HepG2 (cell line): ENCODE measurements around the gene ATP6V0A1. TPM values are rescaled to one million over a fixed set of nuclear protein-coding genes. Genes with fewer than 3 reads are reported as not detected.

Experiments used
- AKAP8 ChIP-seq: sonication (generic); formaldehyde crosslinking; IDR thresholded peaks from 2 replicates; pipeline ENCODE4 v1.5.1; 2020; ENCODE audit warnings: mild to moderate bottlenecking, missing genetic modification reagents
- CC2D1A ChIP-seq: sonication (generic); formaldehyde crosslinking; IDR thresholded peaks from 2 replicates; pipeline ENCODE4 v1.8.1; 2023; ENCODE audit warnings: mild to moderate bottlenecking, missing genetic modification reagents
- CCAR2 ChIP-seq: fragments of 200-400 bp; formaldehyde crosslinking; optimal IDR thresholded peaks from 2 replicates; pipeline ENCODE3; 2018; ENCODE audit warnings: low read depth, mild to moderate bottlenecking, low read length, moderate library complexity
- CEBPG ChIP-seq: IDR thresholded peaks from 2 replicates; pipeline ENCODE4 v1.6.1; 2016
- CHCHD3 ChIP-seq: sonication (generic); formaldehyde crosslinking; IDR thresholded peaks from 2 replicates; pipeline ENCODE4 v1.8.0; 2022; ENCODE audit warnings: mild to moderate bottlenecking, missing genetic modification reagents, moderate library complexity
- CHD2 ChIP-seq: IDR thresholded peaks from 2 replicates; pipeline ENCODE4 v1.6.1; 2011; ENCODE audit warnings: low read depth, low read length, improper control_type of control experiment
- CTCF ChIP-seq: sonication (generic); formaldehyde crosslinking; IDR thresholded peaks from 2 replicates; pipeline ENCODE4 v1.5.0; 2020; ENCODE audit warnings: mild to moderate bottlenecking, missing genetic modification reagents, moderate library complexity
- ELF1 ChIP-seq: sonication (generic); formaldehyde crosslinking; IDR thresholded peaks from 2 replicates; pipeline ENCODE4 v1.4.0; 2020; ENCODE audit warnings: missing genetic modification reagents
- FOSL2 ChIP-seq: sonication (generic); formaldehyde crosslinking; IDR thresholded peaks from 2 replicates; pipeline ENCODE4 v1.4.0; 2020; ENCODE audit warnings: missing genetic modification reagents
- HBP1 ChIP-seq: IDR thresholded peaks from 2 replicates; pipeline ENCODE4 v1.6.1; 2016; ENCODE audit warnings: low read depth, control low read depth
- MAFF ChIP-seq: IDR thresholded peaks from 2 replicates; pipeline ENCODE4 v1.6.1; 2011; ENCODE audit warnings: low read depth, low read length, improper control_type of control experiment
- MYC ChIP-seq: sonication (generic); formaldehyde crosslinking; IDR thresholded peaks from 2 replicates; pipeline ENCODE4 v1.9.0; 2021; ENCODE audit warnings: missing genetic modification reagents, borderline replicate concordance
- PAF1 ChIP-seq: IDR thresholded peaks from 2 replicates; pipeline ENCODE4 v1.6.1; 2016; ENCODE audit warnings: missing genetic modification reagents, missing compliant biosample characterization
- PATZ1 ChIP-seq: sonication (generic); formaldehyde crosslinking; IDR thresholded peaks from 2 replicates; pipeline ENCODE4 v1.4.0; 2020; ENCODE audit warnings: missing genetic modification reagents
- POLR2A ChIP-seq, 2 experiments: IDR thresholded peaks; 2 replicates each; pipeline ENCODE4 v1.6.1; 2011; ENCODE audit warnings: low read depth in 2 of 2, low read length in 2 of 2, mild to moderate bottlenecking in 1 of 2, moderate library complexity in 1 of 2; ENCODE audit not compliant: insufficient read depth in 1 of 2
- SIN3B ChIP-seq: fragments of 150-350 bp; IDR thresholded peaks from 2 replicates; pipeline ENCODE4 v1.6.1; 2014; ENCODE audit warnings: low read length
- SP140L ChIP-seq: sonication (generic); formaldehyde crosslinking; IDR thresholded peaks from 2 replicates; pipeline ENCODE4 v1.4.0; 2020; ENCODE audit warnings: missing genetic modification reagents, borderline replicate concordance
- SUZ12 ChIP-seq: fragments of 150-350 bp; IDR thresholded peaks from 2 replicates; pipeline ENCODE4 v1.6.1; 2014; ENCODE audit warnings: low read depth, low read length
- TAF15 ChIP-seq: fragments of 200-400 bp; formaldehyde crosslinking; IDR thresholded peaks from one replicate; pipeline ENCODE4 v1.6.1; 2018; ENCODE audit warnings: mild to moderate bottlenecking, low read depth, low read length; ENCODE audit not compliant: poor library complexity, severe bottlenecking
- ZNF280B ChIP-seq: sonication (generic); formaldehyde crosslinking; IDR thresholded peaks from 2 replicates; pipeline ENCODE4 v1.5.0; 2020; ENCODE audit warnings: missing genetic modification reagents, mild to moderate bottlenecking, borderline replicate concordance
- ZNF607 ChIP-seq: sonication (generic); formaldehyde crosslinking; IDR thresholded peaks from 2 replicates; pipeline ENCODE4 v1.5.1; 2020; ENCODE audit warnings: missing genetic modification reagents, mild to moderate bottlenecking, borderline replicate concordance
- ZNF629 ChIP-seq: sonication (generic); formaldehyde crosslinking; conservative IDR thresholded peaks from 2 replicates; pipeline ENCODE4 v1.5.0; 2020; ENCODE audit warnings: missing genetic modification reagents
- ZNF670 ChIP-seq: sonication (generic); formaldehyde crosslinking; IDR thresholded peaks from 2 replicates; pipeline ENCODE4 v1.8.0; 2022; ENCODE audit warnings: mild to moderate bottlenecking, missing genetic modification reagents, borderline replicate concordance
- ZNF746 ChIP-seq: sonication (generic); formaldehyde crosslinking; IDR thresholded peaks from 2 replicates; pipeline ENCODE4 v1.8.0; 2022; ENCODE audit warnings: mild to moderate bottlenecking, missing genetic modification reagents
- ZSCAN30 ChIP-seq: sonication (generic); formaldehyde crosslinking; IDR thresholded peaks from 2 replicates; pipeline ENCODE4 v1.5.0; 2020; ENCODE audit warnings: mild to moderate bottlenecking, missing genetic modification reagents
- polyA plus RNA-seq, 8 experiments: library from polyadenylated mRNA; depleted of rRNA in 3 of 8; stranded (reverse) in 7 of 8; unstranded in 1 of 8; fragments of >200 nt; fragmentation: Illumina TruSeq in 4 of 8; extraction: Trizol in 4 of 8; gene quantifications; 2 replicates each; pipeline versions ENCODE4 v1.2.1 to v1.2.3, GENCODE V29; 2011 to 2016; ENCODE audit warnings: low read depth in 4 of 8, missing spikeins in 1 of 8, mixed read lengths in 1 of 8; ENCODE audit not compliant: insufficient read depth in 1 of 8
- total RNA-seq, 5 experiments: library from RNA; depleted of rRNA; stranded (reverse); fragments of >200 nt; fragmentation: Illumina TruSeq; extraction: Trizol; gene quantifications; 2 replicates each; pipeline ENCODE4 v1.2.3, GENCODE V29; 2016; ENCODE audit warnings: low read depth in 1 of 5

Gene ATP6V0A1
- total and polyA plus RNA-seq, 2 of the 13 experiments (the other 11 are each of a cell fraction or from before 2014, with no cell fraction given) = 27.9 to 54.1 TPM

DNA sequence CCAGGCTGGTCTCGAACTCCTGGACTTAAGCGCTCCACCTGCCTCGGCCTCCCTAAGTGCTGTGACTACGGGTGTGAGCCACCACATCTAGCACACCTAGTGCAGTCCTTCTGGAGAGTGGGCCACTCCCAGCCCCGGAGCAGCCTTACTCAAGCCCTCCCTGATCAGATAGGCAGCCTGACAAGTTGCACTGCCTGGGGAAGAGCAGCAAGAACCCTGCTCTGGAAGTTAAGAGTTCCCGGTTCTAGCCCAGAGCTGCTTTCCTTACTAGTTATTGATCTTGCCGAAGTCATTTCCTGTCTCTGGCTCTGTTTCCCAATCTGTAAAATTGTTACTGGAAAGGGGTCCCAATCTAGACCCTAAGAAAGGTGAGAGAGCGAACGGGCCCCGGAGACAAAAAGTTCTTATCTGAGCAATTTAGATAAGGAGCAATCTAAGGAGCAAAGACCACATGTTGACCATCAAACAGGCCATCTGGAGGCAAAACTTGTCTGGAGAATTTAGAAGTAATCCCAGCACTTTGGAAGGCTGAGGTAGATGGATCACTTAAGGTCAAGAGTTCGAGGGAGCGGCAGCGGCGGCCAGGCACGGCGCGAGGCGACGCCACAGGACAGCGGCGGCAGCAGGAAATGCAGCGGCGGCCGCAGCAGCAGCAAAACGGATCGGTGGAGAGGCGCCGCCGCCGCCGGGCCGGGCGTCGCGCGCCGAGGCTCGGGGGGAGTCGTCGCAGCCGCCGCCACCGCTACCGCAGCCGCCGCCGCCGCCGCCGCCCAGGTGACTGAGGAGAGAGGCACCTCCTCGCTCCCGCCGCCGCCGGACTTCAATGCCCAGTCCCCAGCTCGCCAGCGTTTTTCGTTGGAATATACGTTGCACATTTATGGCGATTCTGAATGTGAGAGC lies 73.0 kb downstream of the ATP6V0A1 start (continued):
- no peak for TF ChIP-seq HBP1
- TF ChIP-seq PATZ1 (CRISPR knock-in tag) = no peak
- TF ChIP-seq ZNF607 (CRISPR knock-in tag) = no peak
- no peak for TF ChIP-seq SIN3B
- no peak for TF ChIP-seq CEBPG (CRISPR knock-in tag)
- no peak for TF ChIP-seq MAFF
- TF ChIP-seq CC2D1A = no peak
- no peak for TF ChIP-seq CCAR2
- no peak for TF ChIP-seq AKAP8 (CRISPR knock-in tag)
- TF ChIP-seq ZNF746 (CRISPR knock-in tag) = no peak
- TF ChIP-seq FOSL2 (CRISPR knock-in tag) = no peak
- no peak for TF ChIP-seq CHCHD3 (CRISPR knock-in tag)
- TF ChIP-seq ZNF629 (CRISPR knock-in tag) = 0 out of 2 replicates have a peak, but pooled peaks have one; percentile 48
- no peak for TF ChIP-seq ZNF280B (CRISPR knock-in tag)
- TF ChIP-seq MYC (CRISPR knock-in tag) = peak; percentile 64
- TF ChIP-seq ZNF670 = no peak
- no peak for TF ChIP-seq TAF15
- no peak for TF ChIP-seq PAF1
- TF ChIP-seq SP140L (CRISPR knock-in tag) = no peak
- TF ChIP-seq CHD2 = no peak
- TF ChIP-seq POLR2A (IDR thresholded peaks at IDR 0.05; ENCODE audit: insufficient read depth in 1 of 2, low read depth in 2 of 2, low read length in 2 of 2) = peak; percentile 39 to 58; a peak in 3 of 4 replicates
- no peak for TF ChIP-seq SUZ12
- TF ChIP-seq ZSCAN30 (CRISPR knock-in tag) = no peak
- TF ChIP-seq ELF1 = 0 out of 2 replicates have a peak, but pooled peaks have one; percentile 26
- TF ChIP-seq CTCF (CRISPR knock-in tag) = peak; percentile 64
